GM19438 (cell line): ENCODE measurements around the gene TACR1.

Experiments used
- ATAC-seq: cut with Tn5 transposase; IDR thresholded peaks from one replicate; pipeline ENCODE4 v1.9.1; 2021; ENCODE audit warnings: low read depth; ENCODE audit not compliant: unreplicated experiment

The TACR1 gene

DNA sequence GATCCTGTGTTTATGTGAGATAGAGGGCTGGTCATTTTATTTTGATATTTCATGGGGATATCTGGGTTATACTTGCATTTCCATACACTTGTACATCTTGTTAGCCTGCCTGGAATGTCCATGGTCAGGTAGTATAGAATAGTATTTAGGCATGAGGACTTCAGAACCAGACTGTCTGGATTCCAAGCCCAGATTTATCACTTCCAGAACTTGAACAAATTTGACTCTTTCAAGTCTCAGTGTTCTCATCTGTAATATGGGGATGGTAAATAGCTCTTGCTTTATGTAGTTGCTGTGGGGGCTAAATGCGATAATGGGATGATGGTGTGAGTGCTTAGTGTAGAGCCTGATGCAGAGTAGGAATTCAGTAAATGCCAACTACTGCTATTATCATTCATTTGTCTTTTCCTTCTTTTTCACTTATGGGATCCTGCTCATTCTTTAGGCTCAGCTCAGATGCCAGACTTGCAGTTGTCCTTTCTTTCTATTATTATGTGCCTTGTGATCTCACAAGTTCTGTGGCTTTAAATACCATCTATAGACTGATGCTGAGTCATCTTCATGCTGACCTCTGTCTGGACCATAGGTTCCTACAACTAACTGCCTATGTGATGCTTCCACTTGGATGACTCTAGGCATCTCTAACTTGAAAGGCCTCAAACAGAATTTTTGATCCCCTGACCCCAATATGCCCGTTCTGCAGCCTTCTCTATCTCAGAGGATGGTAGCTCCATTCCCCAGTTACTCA, 173.5 kb downstream of the TACR1 start:
- ATAC-seq, result no peak

DNA sequence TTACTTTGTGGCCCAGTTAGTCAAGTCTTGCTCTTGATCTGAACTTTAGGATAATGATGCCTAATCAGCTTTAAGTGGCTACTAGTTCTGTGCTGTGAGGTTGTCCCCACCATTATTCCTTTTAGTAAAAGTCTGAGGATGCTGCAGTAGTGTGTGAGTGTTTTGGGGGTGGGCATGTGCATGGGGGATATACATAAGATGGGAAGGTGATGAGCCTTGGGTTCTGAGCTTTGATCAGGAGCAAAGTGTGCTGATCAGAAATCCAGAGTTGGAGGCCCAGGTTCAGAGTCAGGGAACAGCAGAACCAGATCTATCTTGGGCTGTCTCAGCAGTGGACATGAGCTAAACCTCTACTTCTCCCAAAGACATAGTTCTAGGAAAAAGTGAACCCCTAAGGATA, 174.1 kb downstream of the TACR1 start:
- ATAC-seq, result no peak

DNA sequence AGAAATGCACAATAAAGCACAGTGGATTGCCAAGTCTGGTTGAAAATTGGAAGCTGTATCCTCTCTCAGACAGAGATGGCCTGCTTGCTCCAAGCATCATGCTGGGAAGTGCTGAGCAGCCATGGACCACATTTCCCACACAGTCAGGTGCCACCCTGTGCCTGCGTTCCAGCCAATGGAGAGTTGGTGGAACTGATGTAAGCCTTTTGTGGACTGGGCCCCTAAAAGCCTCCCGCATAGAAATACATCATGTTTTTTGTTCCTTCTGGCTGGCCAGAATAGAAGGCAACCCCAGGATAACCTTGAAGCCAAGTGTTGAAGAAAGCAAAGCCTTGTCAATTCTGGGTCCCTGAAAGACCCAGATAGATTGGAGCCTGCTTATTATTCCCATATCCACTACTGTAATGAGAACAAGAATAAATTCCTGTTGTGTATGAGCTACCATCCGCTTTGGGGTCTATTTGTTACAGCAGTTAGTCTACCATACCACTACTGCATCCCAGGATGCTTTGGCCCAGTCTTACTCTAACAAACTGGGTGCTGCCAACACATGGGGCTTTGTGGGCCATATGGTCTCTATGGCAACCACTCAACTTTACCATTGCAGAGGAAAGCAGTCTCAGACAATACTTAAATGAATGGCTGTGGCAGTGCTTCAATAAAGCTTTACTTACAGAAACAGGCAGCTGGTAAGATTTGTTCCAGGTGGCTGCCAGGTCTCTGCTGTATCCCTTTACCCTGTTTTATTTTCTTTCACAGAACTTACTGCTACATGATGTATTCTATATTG, 175.5 kb downstream of the TACR1 start:
- no peak for ATAC-seq

DNA sequence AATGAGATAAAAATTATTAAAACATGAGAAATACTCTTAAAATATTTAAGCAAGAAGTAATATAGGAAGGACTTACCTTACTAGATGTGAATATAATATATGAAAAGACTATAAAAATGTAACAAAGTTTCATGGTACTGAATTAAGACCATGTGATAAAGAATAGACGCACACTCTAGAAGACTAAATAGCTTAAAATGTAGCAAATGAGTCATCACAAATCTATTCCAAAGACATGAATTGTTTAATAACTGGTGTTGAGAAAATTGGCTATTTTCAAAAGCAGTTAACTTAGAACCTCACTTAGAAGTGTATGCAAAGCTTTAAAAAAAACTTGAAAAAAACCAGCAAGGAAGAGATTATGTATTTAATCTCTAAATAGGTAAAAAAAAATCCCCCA, 176.8 kb downstream of the TACR1 start:
- ATAC-seq, result no peak

DNA sequence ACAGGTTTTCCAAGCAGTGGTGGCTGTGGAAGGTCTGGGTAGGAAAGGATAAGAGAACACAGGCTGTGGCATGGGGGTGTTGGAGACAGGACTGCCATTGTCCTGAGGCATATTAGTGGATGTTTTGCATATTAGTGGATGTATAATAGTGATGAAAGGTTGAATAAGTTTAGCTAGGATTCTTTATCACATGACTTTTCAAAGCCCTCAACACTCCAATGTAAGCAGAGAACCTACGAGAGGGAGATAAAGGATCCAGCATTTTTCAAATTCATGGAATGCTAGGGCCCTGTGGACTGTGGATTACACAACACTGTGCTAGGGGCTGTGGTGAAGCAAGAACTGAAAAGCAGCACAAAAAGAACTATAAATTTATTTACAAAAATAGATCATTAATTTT, 177.6 kb downstream of the TACR1 start:
- ATAC-seq, result no peak

DNA sequence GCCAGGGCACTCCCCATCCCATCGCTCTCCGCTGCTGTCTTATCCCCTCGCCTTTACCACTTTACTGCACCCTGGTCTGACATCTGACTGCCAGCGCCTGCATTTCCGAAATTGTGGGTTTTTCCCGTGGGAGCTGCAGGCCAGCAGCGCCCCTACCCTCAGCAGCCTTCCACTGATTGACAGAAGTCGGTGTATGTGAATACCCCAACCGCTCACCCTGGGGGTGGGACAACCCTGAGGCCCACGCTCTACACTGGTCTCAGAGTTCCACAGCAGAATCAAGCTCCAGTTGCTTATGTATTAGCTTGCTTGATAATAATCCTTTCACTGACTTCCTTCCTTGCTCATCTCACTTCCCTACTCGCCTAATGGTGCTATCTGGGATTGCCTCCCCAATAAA, 178.8 kb downstream of the TACR1 start:
- ATAC-seq, result no peak

DNA sequence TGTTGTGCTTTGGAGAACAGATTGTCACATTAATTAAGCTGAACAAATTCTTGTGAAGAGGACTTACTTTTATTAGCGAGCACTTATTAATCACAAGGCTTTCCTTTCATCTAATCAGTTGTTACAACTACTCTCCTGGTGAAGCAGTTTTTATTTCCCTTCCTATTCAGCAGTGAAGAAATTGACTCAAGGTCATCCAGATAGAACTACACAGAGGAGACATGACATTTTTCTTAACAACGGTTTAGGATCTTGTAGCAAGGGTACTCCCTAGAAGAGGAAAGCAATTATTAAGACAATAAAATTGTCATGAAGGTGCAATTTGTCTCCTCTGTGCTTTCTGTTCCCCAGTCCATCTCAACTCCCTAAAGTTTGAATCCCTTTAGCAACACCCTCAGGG, 179.5 kb downstream of the TACR1 start:
- no peak for ATAC-seq

DNA sequence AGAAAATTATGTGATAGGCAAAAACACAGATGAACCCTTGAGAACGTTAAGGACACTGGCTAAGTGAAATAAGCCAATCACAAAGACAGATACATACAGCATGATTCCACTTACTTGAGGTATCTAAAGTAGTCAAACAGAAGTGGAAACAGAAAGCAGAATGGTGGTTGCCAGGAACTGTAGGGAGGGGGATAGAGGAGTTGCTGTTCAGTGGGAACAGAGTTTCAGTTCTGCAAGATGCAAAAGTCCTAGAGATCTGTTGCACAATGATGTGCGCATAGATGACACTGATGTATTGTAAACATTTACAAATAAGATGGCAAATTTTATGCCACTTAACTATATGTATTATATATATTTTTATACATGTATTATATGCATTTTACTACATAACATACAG, 181.2 kb downstream of the TACR1 start:
- ATAC-seq, result no peak

DNA sequence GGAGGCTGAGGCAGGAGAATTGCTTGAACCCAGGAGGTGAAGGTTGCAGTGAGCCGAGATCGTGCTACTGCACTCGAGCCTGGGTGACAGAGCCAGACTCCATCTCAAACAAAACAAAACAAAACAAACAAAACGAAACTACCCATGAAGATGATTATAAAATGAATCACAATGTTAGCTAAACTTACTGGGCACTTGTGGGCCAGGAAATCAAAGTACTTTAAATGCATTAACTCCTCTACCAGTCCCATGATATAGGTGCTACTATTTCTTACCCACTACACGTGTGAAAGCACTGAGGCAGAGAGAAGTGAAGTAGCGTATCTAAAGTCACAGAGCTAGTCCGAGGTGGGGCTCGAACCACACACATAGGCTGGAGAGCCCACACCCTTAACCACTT, 187.2 kb downstream of the TACR1 start:
- ATAC-seq, result no peak

DNA sequence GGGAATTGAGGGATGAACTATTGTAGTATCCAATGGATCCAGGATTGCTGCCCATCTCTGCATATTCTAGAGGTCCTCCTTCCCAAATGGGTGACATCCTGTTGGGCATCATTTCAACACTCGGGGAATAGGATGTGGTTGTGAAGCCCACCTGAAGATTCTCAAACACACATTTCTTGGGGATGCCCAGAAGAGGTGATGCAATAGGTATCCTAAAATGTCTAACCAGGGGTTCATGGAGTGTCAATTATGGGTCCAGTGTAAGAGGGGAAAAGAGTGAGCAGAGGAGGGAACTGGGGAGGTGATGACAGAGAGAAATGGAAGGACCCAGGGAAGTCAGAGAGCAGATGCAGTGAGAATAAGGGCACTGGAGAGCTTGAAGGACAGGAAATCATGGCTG, 188.7 kb downstream of the TACR1 start:
- no peak for ATAC-seq

DNA sequence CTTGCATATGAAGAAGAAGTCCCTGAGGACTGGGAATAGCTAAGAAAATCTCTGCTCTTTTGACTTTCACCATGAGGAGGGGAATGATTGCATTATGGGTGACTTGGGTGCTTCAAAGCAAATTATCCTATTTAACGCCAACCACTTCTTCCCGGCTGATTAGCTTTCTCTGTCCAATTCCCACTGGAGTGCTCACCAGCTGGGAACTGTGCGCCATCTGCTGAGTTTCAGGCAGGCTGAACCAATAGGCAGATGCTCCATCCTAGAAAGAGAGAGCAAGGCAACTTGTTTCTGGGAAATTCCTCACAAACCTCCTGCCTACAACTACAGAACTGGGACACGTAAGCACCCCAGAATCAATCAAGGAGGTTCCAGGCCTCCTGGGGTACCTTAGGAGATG, 191.5 kb downstream of the TACR1 start:
- ATAC-seq, result no peak

DNA sequence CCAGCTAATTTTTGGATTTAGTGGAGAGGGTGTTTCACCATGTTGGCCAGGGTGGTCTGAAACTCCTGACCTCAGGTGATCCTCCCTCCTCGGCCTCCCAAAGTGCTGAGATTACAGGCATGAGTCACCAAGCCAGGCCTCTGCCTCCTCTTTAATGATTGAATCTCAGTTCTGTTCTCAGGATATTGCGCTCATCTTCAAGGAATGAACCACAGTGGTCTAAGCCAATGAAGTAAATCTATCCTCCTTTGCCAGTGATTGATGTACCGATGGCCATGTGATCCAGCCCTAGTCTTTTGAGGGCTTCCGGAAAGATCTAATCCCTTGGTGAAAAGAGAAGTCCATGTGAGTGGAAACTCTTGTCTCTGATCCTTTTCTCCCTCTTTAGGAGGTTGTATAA, 192.3 kb downstream of the TACR1 start:
- no peak for ATAC-seq

DNA sequence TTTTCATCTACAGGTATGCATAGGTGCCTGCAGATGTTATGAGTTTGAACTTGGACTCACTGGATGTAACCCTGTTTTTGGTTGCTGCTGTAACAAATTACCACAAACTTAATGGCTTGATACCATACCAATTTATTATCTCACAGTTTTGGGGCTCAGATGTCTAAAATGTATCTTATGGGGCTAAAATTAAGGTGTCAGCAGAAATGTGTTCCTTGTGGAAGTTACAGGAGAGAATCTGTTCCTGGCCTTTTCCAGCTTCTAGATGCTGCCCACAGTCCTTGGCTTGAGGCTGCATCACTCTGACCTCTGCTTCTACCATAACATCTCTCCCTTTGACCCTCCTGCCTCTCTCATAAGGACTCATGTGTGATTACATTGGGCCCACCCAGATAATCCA, 193.3 kb downstream of the TACR1 start:
- ATAC-seq, result no peak

DNA sequence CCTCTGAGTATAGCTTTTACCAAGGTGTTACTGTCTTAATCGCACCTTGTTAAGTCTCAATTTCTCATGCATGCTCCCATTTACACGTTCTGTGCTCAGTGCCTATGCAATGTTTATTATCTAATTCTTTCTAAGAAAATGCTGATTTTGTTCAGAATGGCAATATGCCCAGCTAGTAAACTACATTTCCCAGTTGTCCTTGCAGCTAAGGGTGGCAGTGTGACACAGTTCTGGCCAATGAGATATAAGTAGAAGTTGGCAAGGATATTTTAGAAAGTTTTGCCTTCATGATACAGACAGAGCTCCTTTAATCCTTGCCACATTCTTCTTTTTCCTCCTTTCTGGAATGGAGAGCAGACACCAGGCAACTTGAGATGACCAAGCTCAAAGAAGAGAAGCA, 195.5 kb downstream of the TACR1 start:
- ATAC-seq, result no peak

DNA sequence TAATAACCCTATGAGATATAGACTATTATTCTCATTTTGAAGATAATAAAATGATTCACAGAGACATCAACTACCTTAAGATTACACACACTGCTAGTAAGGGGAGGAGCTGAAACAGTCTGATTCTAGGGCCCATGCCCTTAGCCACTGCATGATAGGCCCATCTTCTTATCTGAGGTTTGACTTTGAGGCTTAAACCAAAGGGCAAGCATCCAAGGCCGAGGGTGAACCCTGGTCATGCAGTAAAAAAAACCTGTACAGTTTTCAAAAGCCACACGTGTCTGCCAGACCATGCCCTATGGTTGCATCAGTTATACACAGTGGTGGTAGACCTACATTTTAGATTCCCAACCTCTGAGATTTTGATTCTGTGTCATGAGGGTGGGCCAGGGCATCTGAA, 196.0 kb downstream of the TACR1 start:
- ATAC-seq, result no peak

DNA sequence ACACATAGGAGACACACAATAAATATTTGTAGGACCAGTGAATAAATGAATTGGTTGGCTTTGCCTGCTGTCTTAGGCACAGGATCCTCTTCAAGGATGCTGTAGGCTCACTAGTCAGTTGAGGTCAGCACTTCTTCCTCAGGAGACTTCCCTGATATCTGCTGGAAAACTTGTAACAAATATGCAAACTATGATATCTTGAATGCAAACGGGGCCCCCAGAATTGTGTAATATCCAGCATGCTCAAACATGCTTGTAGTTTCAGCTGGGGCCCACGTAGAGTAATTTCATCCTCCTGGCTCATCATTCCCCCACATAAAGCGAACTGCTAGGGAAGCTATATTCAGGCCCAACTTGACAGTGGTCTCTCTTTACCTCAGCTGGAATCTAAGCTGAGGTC, 197.3 kb downstream of the TACR1 start:
- no peak for ATAC-seq

DNA sequence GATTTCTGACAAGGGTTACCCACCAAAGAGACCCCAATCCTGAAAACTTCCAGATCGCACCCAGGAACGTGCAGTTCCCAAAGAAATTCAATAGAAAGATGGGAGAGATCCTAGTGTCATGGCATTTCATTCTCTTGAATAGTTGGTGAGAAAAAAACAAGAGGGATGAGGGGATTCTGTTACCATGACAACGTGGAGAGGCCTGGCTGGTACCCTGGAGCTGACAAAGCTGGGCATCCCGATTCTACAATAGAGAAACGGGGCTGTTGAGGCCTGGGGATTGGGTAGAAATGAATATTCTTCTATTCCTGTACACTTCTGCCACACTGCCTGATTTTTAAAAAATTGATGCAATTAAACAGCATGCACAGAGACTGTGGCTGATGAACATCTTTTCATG, 199.9 kb downstream of the TACR1 start:
- ATAC-seq, result no peak
